SK-N-MC (cell line): ENCODE data around the gene LRRC3B.

Source experiments
- EZH2 ChIP-seq: fragments of 200-600 bp; sonication (generic); IDR thresholded peaks from one replicate; pipeline ENCODE4 v1.6.1; 2017; ENCODE audit warnings: antibody characterized with exemption
- POLR2AphosphoS5 ChIP-seq: IDR thresholded peaks from 2 replicates; pipeline ENCODE4 v1.6.1; 2012; ENCODE audit warnings: mild to moderate bottlenecking, low read depth, low read length, borderline replicate concordance

DNA sequence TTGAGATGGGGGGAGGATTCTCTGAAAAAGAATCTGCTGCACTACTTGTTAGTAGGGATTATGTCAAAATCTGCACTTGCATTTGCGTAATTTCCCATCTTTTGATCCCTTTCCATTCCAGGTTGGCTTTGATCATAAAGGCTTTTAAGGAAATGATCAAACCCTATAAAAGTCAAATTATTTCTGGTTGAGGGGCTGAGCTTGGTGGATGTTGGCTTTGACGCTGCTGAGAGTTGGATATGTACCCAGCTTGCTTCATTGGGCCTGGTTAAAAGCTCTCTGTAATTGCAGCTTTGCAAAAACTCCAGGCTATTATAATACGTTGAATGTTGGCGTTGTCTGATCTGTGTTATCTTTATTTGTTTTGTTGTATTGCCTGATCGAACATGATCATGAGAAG is 12.0 kb downstream of the LRRC3B start:
- no peak for TF ChIP-seq POLR2AphosphoS5
- no peak for TF ChIP-seq EZH2
